ENCODE results near the gene HOXD8. TPM values are rescaled to one million over a fixed set of nuclear protein-coding genes. Genes with fewer than 3 reads are reported as not detected.

The HOXD8 gene
- total RNA-seq, 1 donor from 2014 or later = not detected

GRCh38 chr2:176140513-176141317 lies 11.2 kb downstream of the HOXD8 start:
- DNase-seq (ENCODE audit: low spot score in 2 of 2) (peak; percentile 83 to 87), FAIRE-seq (no peak)

DNA sequence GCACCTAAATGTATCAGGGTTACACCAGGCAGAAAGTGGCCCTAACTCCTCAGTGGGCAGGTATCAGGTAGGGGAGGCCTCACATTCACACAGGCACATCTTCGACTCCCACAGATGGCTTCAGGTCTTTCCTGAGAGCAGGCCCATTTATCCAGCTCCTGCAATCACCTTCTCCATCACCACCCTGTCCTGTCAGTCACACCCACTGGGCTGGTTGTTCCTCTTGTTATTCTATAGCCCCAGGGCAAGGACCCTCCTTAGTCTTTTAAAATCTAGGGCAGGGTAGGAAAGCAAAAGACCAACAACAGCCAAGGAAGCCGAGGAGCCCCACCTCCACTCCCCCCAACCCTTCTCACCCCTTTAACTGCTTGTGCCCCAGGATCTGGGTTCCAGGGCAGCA lies 12.8 kb downstream of the HOXD8 start:
- no peak for FAIRE-seq
- DNase-seq (ENCODE audit: low spot score in 2 of 2) = no peak

DNA sequence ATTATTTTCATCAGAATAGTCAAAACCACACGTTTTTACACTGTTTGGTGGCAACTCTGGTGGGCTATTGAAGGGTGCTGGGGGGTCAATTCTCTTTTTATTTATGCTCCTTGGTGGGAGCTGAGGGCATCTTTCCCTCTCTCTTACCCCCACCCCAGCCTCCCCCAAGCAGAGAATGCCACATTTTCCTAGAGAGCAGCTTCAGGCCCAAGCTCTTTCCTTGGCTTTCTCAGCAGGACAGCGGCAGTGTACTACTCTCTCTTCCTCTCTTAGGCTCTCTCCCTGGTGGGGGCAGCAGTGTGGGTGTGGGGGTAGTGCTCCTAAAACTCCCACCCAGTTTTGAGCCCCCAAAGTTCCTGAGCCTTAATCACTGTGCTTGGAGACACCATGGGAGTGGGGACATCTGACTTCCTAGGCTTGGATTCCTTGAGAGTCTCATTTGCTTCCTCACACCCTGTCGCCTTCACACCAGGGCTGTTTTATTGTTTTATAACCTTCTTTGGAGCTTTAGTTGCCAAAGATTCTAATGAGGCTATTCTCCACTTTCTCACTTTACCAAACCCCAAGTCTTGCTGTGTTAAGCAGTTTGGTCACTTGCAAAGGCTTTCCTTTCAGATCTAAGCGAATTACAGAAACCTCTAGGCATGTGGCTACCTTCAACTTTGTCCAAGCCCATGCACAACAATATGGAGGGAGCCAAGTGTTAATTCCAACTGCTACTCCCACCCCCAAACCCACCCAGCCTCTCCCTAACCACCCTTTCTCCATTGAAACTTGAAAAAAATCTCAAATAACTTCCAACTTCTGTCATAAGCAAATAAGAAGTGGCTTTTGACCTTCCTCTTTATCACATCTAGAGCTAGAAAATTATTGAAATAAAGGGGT lies 15.8 kb downstream of the HOXD8 start:
- FAIRE-seq (no peak), DNase-seq (ENCODE audit: low spot score in 2 of 2) (no peak)

DNA sequence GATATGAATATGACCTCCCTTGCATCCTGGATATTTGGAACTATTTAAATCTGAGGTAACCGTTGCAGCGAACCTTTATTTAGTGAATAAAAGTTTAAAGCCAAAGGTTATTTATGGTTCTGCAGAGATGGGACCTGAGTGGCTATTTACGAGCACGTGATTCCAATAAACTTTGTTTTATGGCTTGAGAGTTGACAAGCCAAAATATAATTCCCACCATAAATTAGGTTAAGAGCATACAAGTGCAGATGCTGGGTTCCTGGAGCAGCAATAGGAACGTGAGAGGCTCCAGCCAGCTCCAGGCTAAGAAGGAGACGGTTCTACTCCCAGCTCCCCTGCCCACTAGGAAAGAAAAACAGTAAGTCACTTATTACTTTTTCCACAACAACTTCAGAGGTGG lies 16.6 kb downstream of the HOXD8 start:
- FAIRE-seq (no peak), DNase-seq (ENCODE audit: low spot score in 2 of 2) (no peak)

GRCh38 chr2:176146645-176147044 lies 17.1 kb downstream of the HOXD8 start:
- DNase-seq (ENCODE audit: low spot score in 2 of 2) = no peak
- FAIRE-seq = no peak

DNA sequence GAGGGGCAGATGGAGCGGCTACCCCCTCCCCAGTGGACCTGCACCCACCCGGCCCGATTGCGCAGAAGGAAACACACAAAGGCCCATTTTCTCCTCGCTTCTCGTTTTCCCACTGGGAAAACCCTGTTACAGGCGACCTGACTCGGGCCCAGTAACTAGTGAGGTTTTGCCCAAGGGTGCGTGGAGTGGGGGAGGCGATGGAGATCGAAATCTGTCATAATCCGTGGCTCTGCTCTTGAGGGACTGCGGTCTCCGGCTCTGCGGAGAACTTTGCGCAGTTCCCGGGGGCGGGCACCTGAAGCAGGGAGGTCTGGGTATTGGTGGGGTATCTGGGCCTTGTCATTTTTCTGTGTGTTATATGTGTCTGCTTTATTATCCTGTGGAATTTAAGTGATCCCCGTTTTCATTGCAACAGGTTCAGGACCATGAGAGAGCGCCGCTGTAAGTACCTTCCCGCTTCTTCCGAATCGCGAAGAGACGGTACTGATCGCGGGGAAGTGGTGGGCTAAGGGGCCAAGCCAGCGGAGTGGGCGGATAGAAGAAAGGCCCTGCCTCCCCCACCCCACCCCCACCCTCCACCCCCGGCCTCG lies 17.8 kb downstream of the HOXD8 start:
- DNase-seq (ENCODE audit: low spot score in 2 of 2) (no peak), FAIRE-seq (no peak)

DNA sequence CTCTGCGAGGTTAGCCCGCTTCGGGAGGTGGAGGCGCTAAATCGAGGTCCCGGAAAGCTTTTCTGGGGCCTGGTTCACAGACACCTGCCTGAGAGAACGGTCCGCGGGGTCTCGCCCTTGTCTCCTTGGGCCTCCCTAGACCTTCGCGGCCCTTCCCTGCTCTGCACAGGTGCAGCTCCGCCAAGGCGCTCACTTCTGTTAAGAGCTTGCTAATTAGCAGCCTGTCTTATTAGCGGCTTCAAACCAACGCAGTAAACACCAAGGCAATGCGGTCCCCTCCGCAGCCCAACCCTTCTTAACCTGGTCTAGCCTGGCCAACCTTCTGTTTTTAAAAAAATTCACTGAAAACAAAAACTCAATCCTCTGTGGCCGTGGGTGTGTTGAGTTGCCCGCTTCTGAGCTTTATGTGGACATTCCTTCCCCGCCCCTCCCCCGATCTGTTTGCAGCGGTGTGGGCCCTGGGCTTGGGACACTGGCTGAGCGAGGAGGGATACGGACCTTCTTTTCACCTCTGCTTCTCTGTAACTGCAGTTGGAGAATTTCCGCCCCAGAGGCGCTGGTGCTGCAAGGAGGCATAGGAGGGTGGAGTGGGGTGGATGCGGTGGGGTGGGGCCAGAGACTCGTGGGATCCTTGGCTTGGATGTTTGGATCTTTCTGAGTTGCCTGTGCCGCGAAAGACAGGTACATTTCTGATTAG lies 18.4 kb downstream of the HOXD8 start:
- FAIRE-seq (no peak), DNase-seq (ENCODE audit: low spot score in 2 of 2) (no peak)

- no peak for DNase-seq (ENCODE audit: low spot score in 2 of 2)
Measured at GRCh38 chr2:176148751-176149421, 19.4 kb downstream of the HOXD8 start.

GRCh38 chr2:176149481-176149938 lies 20.0 kb downstream of the HOXD8 start:
- FAIRE-seq (no peak), DNase-seq (ENCODE audit: low spot score in 2 of 2) (no peak)

More at GRCh38 chr2:176148751-176149421, 19.4 kb downstream of the HOXD8 start:
- FAIRE-seq = no peak

- no peak for DNase-seq (ENCODE audit: low spot score in 2 of 2)
- no peak for FAIRE-seq
Measured at GRCh38 chr2:176149939-176150583, 20.6 kb downstream of the HOXD8 start.

- no peak for FAIRE-seq
- no peak for DNase-seq (ENCODE audit: low spot score in 2 of 2)
Measured at GRCh38 chr2:176150584-176151441, 21.3 kb downstream of the HOXD8 start.

DNA sequence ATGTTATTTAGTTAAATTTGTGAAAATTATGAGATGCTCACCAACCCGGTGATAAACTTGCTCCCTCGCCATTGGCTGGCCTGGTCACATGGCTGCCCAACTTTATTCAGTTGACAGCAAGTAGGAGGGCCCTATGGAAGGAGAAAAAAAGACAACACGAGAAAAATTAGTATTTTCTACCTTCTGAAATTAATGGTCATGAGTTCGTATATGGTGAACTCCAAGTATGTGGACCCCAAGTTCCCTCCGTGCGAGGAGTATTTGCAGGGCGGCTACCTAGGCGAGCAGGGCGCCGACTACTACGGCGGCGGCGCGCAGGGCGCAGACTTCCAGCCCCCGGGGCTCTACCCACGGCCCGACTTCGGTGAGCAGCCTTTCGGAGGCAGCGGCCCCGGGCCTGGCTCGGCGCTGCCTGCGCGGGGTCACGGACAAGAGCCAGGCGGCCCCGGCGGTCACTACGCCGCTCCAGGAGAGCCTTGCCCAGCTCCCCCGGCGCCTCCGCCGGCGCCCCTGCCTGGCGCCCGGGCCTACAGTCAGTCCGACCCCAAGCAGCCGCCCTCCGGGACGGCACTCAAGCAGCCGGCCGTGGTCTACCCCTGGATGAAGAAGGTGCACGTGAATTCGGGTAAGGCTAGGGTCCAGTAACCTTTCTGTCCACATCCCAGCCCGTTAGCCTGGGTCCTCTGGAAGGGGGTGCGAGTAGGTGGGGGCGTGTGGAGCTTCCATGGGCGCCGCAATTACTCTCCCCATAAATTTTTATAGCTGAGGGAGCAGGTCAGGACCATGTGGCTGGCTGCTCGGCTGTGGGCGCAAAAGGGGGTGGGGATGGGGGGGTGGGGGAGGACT lies 22.2 kb downstream of the HOXD8 start, which contains the start of gene HOXD4:
Gene HOXD4, plus strand, starts transcription at position 109 of the 846 bp plus-strand sequence. Its CDS starts 84 bp downstream, at position 193.
- DNase-seq (ENCODE audit: low spot score in 2 of 2) (no peak), FAIRE-seq (no peak)

DNA sequence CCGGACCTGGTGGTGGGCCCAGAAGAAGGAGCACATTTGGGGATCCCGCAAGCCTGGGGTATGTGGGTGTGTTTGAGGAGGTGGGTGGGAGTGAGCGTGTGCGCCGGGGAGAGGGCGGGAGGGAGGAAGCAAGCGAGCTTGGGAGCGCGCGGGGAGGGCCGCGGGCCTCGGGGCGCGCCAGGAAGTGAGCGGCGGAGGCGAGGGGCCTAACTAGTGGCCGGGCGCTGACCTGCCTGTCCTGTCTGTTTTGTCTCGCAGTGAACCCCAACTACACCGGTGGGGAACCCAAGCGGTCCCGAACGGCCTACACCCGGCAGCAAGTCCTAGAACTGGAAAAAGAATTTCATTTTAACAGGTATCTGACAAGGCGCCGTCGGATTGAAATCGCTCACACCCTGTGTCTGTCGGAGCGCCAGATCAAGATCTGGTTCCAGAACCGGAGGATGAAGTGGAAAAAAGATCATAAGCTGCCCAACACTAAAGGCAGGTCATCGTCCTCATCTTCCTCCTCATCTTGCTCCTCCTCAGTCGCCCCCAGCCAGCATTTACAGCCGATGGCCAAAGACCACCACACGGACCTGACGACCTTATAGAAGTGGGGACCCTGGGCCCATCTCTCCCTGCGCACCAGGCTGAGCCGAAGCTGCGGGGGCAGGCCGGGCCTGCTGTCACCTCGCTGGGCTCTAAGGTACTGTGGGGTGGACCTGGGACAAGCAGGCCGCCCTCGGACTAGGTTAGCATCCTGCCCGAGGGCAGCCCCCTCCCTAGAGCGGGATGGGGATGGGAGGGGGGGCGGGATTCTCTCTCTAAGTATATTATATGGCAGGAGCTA lies 23.1 kb downstream of the HOXD8 start:
- no peak for FAIRE-seq

GRCh38 chr2:176154576-176155252 lies 25.2 kb downstream of the HOXD8 start:
- no peak for DNase-seq (ENCODE audit: low spot score in 2 of 2)
- no peak for FAIRE-seq

More for the DNA sequence above, 23.1 kb downstream of the HOXD8 start:
- no peak for DNase-seq (ENCODE audit: low spot score in 2 of 2)

DNA sequence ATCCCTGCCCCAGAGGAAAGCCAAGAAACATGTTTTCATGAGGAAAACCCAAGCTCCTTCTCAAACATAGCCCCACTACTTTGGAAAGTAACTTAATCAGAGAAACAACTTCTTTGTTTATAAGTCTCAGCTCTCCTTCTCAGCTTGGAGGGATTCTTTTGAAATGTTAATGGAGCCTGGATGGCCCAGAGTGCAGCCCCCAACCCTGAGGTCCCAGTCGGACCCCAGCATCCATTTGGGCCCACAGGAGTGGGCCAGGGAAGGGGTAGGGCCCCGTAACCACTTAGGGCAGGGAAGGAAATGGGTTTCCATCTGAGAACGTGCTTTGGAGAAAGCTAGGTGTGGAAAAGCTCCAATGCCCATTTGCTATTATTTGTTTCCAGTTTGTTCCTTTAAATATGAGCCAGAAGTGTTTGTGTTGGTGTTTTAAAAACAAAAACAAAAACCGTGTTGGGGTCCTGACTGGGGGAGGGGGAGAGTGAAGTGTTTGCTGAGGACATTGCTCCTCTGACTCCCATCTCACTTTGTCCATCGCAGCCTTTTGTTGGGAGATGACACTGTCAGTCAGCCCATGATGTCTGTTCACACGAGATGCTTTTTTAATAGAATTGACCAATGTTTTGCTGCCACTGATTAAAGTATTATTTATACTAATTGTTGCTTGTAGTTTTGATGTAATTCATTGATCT lies 26.0 kb downstream of the HOXD8 start:
- no peak for DNase-seq (ENCODE audit: low spot score in 2 of 2)
- FAIRE-seq = no peak
